HCT116 (cell line): ENCODE results near the gene FCER1G. TPM values are rescaled to one million over a fixed set of nuclear protein-coding genes. Genes with fewer than 3 reads are reported as not detected.

ENCODE experiments used
- ATAC-seq: fragments of 200-7000 bp; cut with Tn5 transposase; 2 replicates; pipeline ENCODE4 v1.9.1; 2020; ENCODE audit warnings: mild to moderate bottlenecking, moderate library complexity
- BruUV-seq: library from RNA; stranded (reverse); fragments of 400-500 nt; replicated peaks from 2 replicates; lab custom pipeline; 2021; lab: Mats Ljungman, UMichigan
- CTCF ChIA-PET: fragments of 300-600 bp; sonication (Branson Sonifier 250); formaldehyde crosslinking; loops from one replicate; lab custom pipeline; 2021; ENCODE audit warnings: antibody characterized with exemption; lab: Charles Lee
- POLR2A ChIA-PET: fragments of 300-600, 350-600 bp; sonication (Branson Sonifier 250); formaldehyde crosslinking; loops from one replicate; lab custom pipeline; 2021; ENCODE audit warnings: antibody characterized with exemption; lab: Charles Lee
- RAD21 ChIA-PET, 2 experiments: fragments of 300-600 bp; sonication (Branson Sonifier 250); formaldehyde crosslinking; loops; one replicate each; lab custom pipeline; 2023; ENCODE audit warnings: low total read pairs in 2 of 2; ENCODE audit not compliant: uncharacterized antibody in 2 of 2, unreplicated experiment in 2 of 2, low non-redundant PET in 1 of 2; lab: Charles Lee
- DNase-seq: peaks from one replicate; pipeline ENCODE4 v3.0.0-alpha.2; 2010; ENCODE audit warnings: low read depth, low spot score
- H2AFZ ChIP-seq: fragments of 200-600 bp; shearing (Covaris generic), sonication (generic); 2 replicates; pipeline ENCODE4 v1.6.1; 2017; ENCODE audit warnings: low read depth, mixed run types, mixed read lengths, antibody characterized with exemption, low read length; ENCODE audit not compliant: poor library complexity, severe bottlenecking
- H3K27ac ChIP-seq: 2 replicates; pipeline ENCODE4 v1.5.1; 2012; ENCODE audit warnings: low read depth, low read length
- H3K27me3 ChIP-seq: fragments of 200-600 bp; sonication (generic); 2 replicates; pipeline ENCODE4 v1.6.1; 2016; ENCODE audit warnings: mixed run types, low read length, mixed read lengths; ENCODE audit not compliant: insufficient read depth
- H3K36me3 ChIP-seq, 2 experiments: fragments of 200-500 bp in 1 of 2; fragments of 200-600 bp in 1 of 2; sonication (Bioruptor generic) in 1 of 2; sonication (generic) in 1 of 2; 2 replicates each; pipeline versions ENCODE4 v1.5.1 to v1.6.1; 2014 to 2016; ENCODE audit warnings: low read length in 2 of 2, inconsistent platforms in 1 of 2, mixed read lengths in 1 of 2, mixed run types in 1 of 2; ENCODE audit not compliant: insufficient read depth in 2 of 2, control insufficient read depth in 1 of 2
- H3K4me1 ChIP-seq, 2 experiments: fragments of 200-600 bp in 1 of 2; sonication (generic) in 1 of 2; 2 replicates each; pipeline versions ENCODE4 v1.5.1 to v1.6.1; 2012 to 2017; ENCODE audit warnings: low read length in 2 of 2, inconsistent platforms in 1 of 2, mild to moderate bottlenecking in 1 of 2, mixed read lengths in 1 of 2, mixed run types in 1 of 2, moderate library complexity in 1 of 2; ENCODE audit not compliant: insufficient read depth in 2 of 2, control insufficient read depth in 1 of 2
- H3K4me2 ChIP-seq: fragments of 200-600 bp; sonication (generic); 2 replicates; pipeline ENCODE4 v1.6.1; 2017; ENCODE audit warnings: mixed run types, low read length, mixed read lengths
- H3K4me3 ChIP-seq, 2 experiments: fragments of 200-600 bp in 1 of 2; sonication (generic) in 1 of 2; replicated peaks in 1 of 2; 2 replicates each; pipeline ENCODE4 v1.5.1; 2011 to 2016; ENCODE audit warnings: low read length in 2 of 2, control low read depth in 1 of 2, low read depth in 1 of 2, mild to moderate bottlenecking in 1 of 2, mixed read lengths in 1 of 2, mixed run types in 1 of 2
- H3K79me2 ChIP-seq: fragments of 200-600 bp; sonication (generic); 2 replicates; pipeline ENCODE4 v1.6.1; 2017; ENCODE audit warnings: mild to moderate bottlenecking, mixed run types, low read length, moderate library complexity, mixed read lengths; ENCODE audit not compliant: insufficient read depth
- H3K9ac ChIP-seq: fragments of 200-600 bp; sonication (generic); 2 replicates; pipeline ENCODE4 v1.6.1; 2016; ENCODE audit warnings: low read length, mixed read lengths
- H3K9me2 ChIP-seq: fragments of 200-600 bp; sonication (generic), shearing (Covaris generic); 2 replicates; pipeline ENCODE4 v1.6.1; 2017; ENCODE audit warnings: mixed run types, mild to moderate bottlenecking, moderate library complexity; ENCODE audit not compliant: insufficient read depth
- H3K9me3 ChIP-seq, 2 experiments: fragments of 200-500 bp in 1 of 2; fragments of 200-600 bp in 1 of 2; sonication (Bioruptor generic) in 1 of 2; sonication (generic) in 1 of 2; 2 replicates each; pipeline ENCODE4 v1.6.1; 2014 to 2017; ENCODE audit warnings: low read length in 2 of 2, mixed read lengths in 2 of 2, inconsistent platforms in 1 of 2, low read depth in 1 of 2, mild to moderate bottlenecking in 1 of 2, mixed run types in 1 of 2, moderate library complexity in 1 of 2; ENCODE audit not compliant: control insufficient read depth in 1 of 2, insufficient read depth in 1 of 2
- H4K20me1 ChIP-seq: fragments of 200-600 bp; sonication (generic), shearing (Covaris generic); 2 replicates; pipeline ENCODE4 v1.6.1; 2017; ENCODE audit warnings: mixed run types, mild to moderate bottlenecking, moderate library complexity; ENCODE audit not compliant: insufficient read depth
- CBX3 ChIP-seq: IDR thresholded peaks from 2 replicates; pipeline ENCODE4 v1.6.1; 2012; ENCODE audit warnings: low read depth
- CEBPB ChIP-seq: IDR thresholded peaks from 2 replicates; pipeline ENCODE4 v1.6.1; 2012; ENCODE audit warnings: low read depth
- EGR1 ChIP-seq: IDR thresholded peaks from 2 replicates; pipeline ENCODE4 v1.6.1; 2012; ENCODE audit warnings: low read depth
- ELF1 ChIP-seq: IDR thresholded peaks from 2 replicates; pipeline ENCODE4 v1.6.1; 2012; ENCODE audit warnings: low read depth, borderline replicate concordance
- EZH2 ChIP-seq: fragments of 200-600 bp; sonication (generic); IDR thresholded peaks from 2 replicates; pipeline ENCODE4 v1.6.1; 2017; ENCODE audit warnings: antibody characterized with exemption, mixed run types
- EZH2phosphoT487 ChIP-seq: fragments of 200-600 bp; IDR thresholded peaks from 2 replicates; pipeline ENCODE4 v1.6.1; 2018; ENCODE audit warnings: antibody characterized with exemption, borderline replicate concordance
- POLR2A ChIP-seq: IDR thresholded peaks from 2 replicates; pipeline ENCODE4 v1.7.0; 2011; ENCODE audit warnings: borderline replicate concordance; ENCODE audit not compliant: insufficient read depth, insufficient read length; ENCODE audit errors: extremely low read depth
- POLR2AphosphoS5 ChIP-seq: IDR thresholded peaks from 2 replicates; pipeline ENCODE4 v1.6.1; 2011; ENCODE audit warnings: mild to moderate bottlenecking, low read depth, low read length, moderate library complexity
- RAD21 ChIP-seq: IDR thresholded peaks from 2 replicates; pipeline ENCODE4 v1.6.1; 2012; ENCODE audit warnings: low read depth, mild to moderate bottlenecking
- SIN3A ChIP-seq: IDR thresholded peaks from 2 replicates; pipeline ENCODE4 v1.6.1; 2012; ENCODE audit warnings: low read depth
- SP1 ChIP-seq: IDR thresholded peaks from 2 replicates; pipeline ENCODE4 v1.6.1; 2012; ENCODE audit warnings: low read depth
- SRF ChIP-seq: IDR thresholded peaks from 2 replicates; pipeline ENCODE4 v1.6.1; 2012; ENCODE audit warnings: low read depth
- TCF7L2 ChIP-seq: IDR thresholded peaks from 2 replicates; pipeline ENCODE4 v1.7.0; 2011; ENCODE audit warnings: borderline replicate concordance, inconsistent platforms; ENCODE audit not compliant: insufficient read depth, insufficient read length; ENCODE audit errors: extremely low read depth
- YY1 ChIP-seq: IDR thresholded peaks from 2 replicates; pipeline ENCODE4 v1.6.1; 2011; ENCODE audit warnings: low read length, low read depth, moderate library complexity, mild to moderate bottlenecking; ENCODE audit not compliant: insufficient replicate concordance; ENCODE audit errors: extremely low read depth
- ZFX ChIP-seq: fragments of 450-650 bp; IDR thresholded peaks from 2 replicates; pipeline ENCODE4 v1.6.1; 2017
- ZNF274 ChIP-seq: fragments of 200-500 bp; sonication (Bioruptor generic); IDR thresholded peaks from 2 replicates; pipeline ENCODE4 v1.6.1; 2014; ENCODE audit warnings: mild to moderate bottlenecking, low read depth, low read length, inconsistent platforms
- intact Hi-C: fragments of 100-400 bp; cut with micrococcal nuclease; formaldehyde crosslinking; loops from 2 replicates; pipeline ENCODE4 v1.10.0; 2022
- total RNA-seq: library from RNA; stranded (reverse); gene quantifications from one replicate; pipeline ENCODE4 v1.2.1, GENCODE V29; 2021; ENCODE audit not compliant: unreplicated experiment
- TF ChIP-seq, protein P1 (sequence below): IDR thresholded peaks from 2 replicates; pipeline ENCODE4 v1.6.1; 2012
- TF ChIP-seq, protein P2 (sequence below): IDR thresholded peaks from 2 replicates; pipeline ENCODE4 v1.6.1; 2012

Gene FCER1G
- total RNA-seq, 1 experiment from 2014 or later = 0.86 TPM

DNA sequence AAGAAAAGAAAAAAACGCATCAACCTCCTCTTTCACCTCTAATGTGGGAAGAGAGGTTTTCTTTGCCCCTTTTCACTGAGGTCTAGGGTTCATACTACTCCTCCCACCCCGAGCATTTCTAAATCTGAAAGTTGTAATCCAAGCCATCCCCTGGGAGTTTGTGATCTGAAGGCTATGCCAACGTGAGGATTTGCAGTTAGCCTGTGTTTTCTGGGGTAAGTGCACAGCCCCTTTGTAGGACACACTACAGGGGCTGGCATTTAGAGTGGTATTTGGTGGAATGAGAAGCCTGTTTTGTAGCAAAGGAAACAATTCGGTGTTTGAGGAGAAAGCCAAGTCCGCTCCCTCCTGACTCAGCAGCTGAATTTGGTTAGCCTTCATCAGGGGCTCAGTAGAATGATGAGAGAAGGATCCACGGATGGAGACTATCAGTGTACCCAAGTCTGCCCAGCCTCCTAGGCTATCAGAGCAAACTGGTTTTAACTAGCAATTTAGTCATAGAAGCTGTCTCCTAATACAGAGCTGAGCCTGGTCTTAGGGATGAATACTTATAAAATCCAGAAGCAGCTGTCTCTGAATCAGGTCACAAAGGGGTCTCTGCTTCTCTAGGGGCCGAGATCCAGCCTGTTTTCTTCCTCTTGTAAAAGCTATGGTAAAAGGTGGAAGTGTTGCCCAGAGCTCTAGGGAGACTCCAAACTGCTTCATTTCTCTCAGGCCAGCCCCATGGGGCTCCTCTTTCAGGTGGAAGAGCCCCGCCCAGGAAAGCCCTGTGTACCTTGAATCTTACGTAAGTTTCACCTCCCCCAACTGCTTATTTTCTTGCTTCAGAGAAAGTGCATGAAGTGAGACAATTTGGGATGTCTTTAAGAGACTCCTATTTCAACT, 45.5 kb downstream of the FCER1G start:
- Histone ChIP-seq H3K4me2 (no peak overlapping the region), H3K36me3 (no peaks in the 10 kb centered on the region), H3K9me2 (no peaks in the 10 kb centered on the region), H3K27ac (no peak overlapping the region), H3K4me3 (no peak overlapping the region), H3K79me2 (no peaks in the 10 kb centered on the region), H3K27me3 (peaks cover 14% of the 10 kb centered on the region), H3K9me3 (peaks cover 0 to 10% of the 10 kb centered on the region in 2 experiments; a peak in 1 of 4 replicates), H4K20me1 (no peaks in the 10 kb centered on the region), H2AFZ (no peak overlapping the region), H3K9ac (no peak overlapping the region), H3K4me1 (no peaks in the 10 kb centered on the region)
- POLR2A ChIA-PET = no interaction called here
- RAD21 ChIA-PET = interaction anchor here in 1 of 2 experiments (0.6 kb wide), 1 partner anchor 156 kb away, joined by 3 read pairs; no protein-coding TSS in a partner anchor
- TF ChIP-seq, protein P1, sequence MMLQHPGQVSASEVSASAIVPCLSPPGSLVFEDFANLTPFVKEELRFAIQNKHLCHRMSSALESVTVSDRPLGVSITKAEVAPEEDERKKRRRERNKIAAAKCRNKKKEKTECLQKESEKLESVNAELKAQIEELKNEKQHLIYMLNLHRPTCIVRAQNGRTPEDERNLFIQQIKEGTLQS = no peak
- TF ChIP-seq ZFX = no peak
- BruUV-seq = no TSS peak
- ATAC-seq (no peak), DNase-seq (no peak)
- CTCF ChIA-PET = interaction anchor here (1.5 kb wide), 1 partner anchor 35 kb away, joined by 3 read pairs; no protein-coding TSS in a partner anchor
- intact Hi-C loops = no loop called here

DNA sequence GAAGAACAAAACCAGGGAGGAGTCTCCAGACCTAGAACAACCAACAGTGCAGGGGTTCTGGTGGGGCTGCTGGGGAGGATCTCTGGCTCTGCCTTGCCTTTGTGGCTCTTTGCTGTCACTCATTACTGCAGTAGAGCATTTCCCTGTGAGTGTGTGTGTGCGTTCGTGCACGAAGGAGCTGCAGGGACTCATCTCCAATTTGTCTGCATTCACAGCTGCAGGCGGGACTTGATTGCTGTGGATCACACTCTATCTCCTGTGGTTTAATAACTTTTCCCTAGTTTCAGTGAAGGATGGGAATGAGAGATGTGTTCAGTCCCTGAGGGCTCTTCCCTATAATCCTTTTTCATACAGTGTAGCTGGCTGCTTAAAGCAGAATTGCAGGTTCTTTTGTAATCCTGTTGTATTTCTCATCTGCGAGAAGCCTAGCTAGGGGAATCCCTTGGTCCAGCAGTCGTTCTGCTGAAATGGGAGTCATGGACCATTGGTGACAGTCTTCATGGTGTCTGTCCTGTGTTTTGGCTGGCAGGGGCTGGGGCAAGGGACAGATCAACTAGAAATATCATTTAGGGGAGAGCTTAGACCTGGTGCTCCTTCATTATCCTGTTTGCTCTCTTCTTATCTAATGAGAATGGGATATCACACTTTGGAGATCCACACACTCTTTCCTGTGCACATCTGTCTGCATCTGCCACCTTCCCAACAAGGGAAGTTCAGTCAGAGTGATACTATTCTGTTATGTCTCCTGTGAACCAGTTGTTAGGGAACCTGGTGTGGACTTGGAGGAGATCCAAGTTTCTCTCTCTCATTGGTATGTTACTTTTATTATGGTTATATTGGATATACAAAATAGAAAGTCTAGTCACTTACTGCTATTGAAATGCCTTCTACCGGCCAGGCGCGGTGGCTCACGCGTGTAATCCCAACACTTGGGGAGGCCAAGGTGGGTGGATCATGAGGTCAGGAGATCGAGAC, 46.5 kb downstream of the FCER1G start:
- Histone ChIP-seq H3K4me2 (no peak overlapping the region), H3K36me3 (no peaks in the 10 kb centered on the region), H3K9me3 (peaks cover 0 to 6% of the 10 kb centered on the region in 2 experiments; a peak in 1 of 4 replicates), H2AFZ (no peak overlapping the region), H3K9ac (no peak overlapping the region), H3K4me1 (peaks cover 0 to 5% of the 10 kb centered on the region in 2 experiments; a peak in 1 of 4 replicates), H3K9me2 (no peaks in the 10 kb centered on the region), H4K20me1 (no peaks in the 10 kb centered on the region), H3K27ac (no peak overlapping the region), H3K4me3 (no peak overlapping the region), H3K27me3 (peaks cover 14% of the 10 kb centered on the region), H3K79me2 (no peaks in the 10 kb centered on the region)
- ATAC-seq (no peak), DNase-seq (no peak)
- CTCF ChIA-PET = no interaction called here
- intact Hi-C loops = no loop called here
- no TSS peak for BruUV-seq
- POLR2A ChIA-PET = no interaction called here
- RAD21 ChIA-PET = interaction anchor here in 1 of 2 experiments (0.6 kb wide), 1 partner anchor 155 kb away, joined by 3 read pairs; no protein-coding TSS in a partner anchor
- no peak for TF ChIP-seq SIN3A
- no peak for TF ChIP-seq EZH2
- TF ChIP-seq SP1 = no peak
- TF ChIP-seq, protein P2, sequence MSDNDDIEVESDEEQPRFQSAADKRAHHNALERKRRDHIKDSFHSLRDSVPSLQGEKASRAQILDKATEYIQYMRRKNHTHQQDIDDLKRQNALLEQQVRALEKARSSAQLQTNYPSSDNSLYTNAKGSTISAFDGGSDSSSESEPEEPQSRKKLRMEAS = no peak
- no peak for TF ChIP-seq POLR2A
- TF ChIP-seq RAD21 = no peak
- no peak for TF ChIP-seq TCF7L2
- no peak for TF ChIP-seq YY1
- TF ChIP-seq SRF = no peak
- TF ChIP-seq, protein P1 = no peak
- no peak for TF ChIP-seq EGR1
- TF ChIP-seq POLR2AphosphoS5 = no peak
- no peak for TF ChIP-seq CEBPB
- TF ChIP-seq ELF1 = no peak
- no peak for TF ChIP-seq CBX3
- TF ChIP-seq ZNF274 = no peak
- TF ChIP-seq EZH2phosphoT487 = no peak
